ENCODE results near the gene TEX2. TPM values are rescaled to one million over a fixed set of nuclear protein-coding genes. Genes with fewer than 3 reads are reported as not detected.

The TEX2 gene
- total and polyA plus RNA-seq, 9 of the 15 experiments (the other 6 are each of a cell fraction or from before 2014, with no cell fraction given), result 4.1 to 27.6 (median 19.3) TPM

GRCh38 chr17:64147110-64148016, 115.7 kb downstream of the TEX2 start (continued):
- TF ChIP-seq IRF2 (CRISPR knock-in tag; IDR thresholded peaks at IDR 0.05), result no peak
- 0 out of 2 replicates have a peak, but pooled peaks have one; percentile 30 for TF ChIP-seq SFPQ (IDR thresholded peaks at IDR 0.05; ENCODE audit: low read depth, low read length)
- TF ChIP-seq CREB1 (IDR thresholded peaks at IDR 0.05), result no peak
- no peak for TF ChIP-seq CREB1 (CRISPR knock-in tag; IDR thresholded peaks at IDR 0.05)
- no peak for TF ChIP-seq CUX1 (CRISPR knock-in tag; IDR thresholded peaks at IDR 0.05)
- peak; percentile 23 for TF ChIP-seq POLR2B (IDR thresholded peaks at IDR 0.05; ENCODE audit: low read depth, partially characterized antibody)
- TF ChIP-seq ESRRA (IDR thresholded peaks at IDR 0.05; ENCODE audit: borderline replicate concordance, low read depth), result no peak
- TF ChIP-seq COPS2 (conservative IDR thresholded peaks at IDR 0.05), result no peak
- peak; percentile 55; the same call in 1 of the 2 replicates for TF ChIP-seq L3MBTL2 (IDR thresholded peaks at IDR 0.05)
- no peak for TF ChIP-seq SRSF3 (IDR thresholded peaks at IDR 0.05; ENCODE audit: insufficient read depth, low read length)
- TF ChIP-seq PRPF4 (IDR thresholded peaks at IDR 0.05; ENCODE audit: insufficient read depth, low read depth, low read length, poor library complexity, severe bottlenecking), result no peak
- TF ChIP-seq, protein P1, sequence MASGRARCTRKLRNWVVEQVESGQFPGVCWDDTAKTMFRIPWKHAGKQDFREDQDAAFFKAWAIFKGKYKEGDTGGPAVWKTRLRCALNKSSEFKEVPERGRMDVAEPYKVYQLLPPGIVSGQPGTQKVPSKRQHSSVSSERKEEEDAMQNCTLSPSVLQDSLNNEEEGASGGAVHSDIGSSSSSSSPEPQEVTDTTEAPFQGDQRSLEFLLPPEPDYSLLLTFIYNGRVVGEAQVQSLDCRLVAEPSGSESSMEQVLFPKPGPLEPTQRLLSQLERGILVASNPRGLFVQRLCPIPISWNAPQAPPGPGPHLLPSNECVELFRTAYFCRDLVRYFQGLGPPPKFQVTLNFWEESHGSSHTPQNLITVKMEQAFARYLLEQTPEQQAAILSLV (tag; IDR thresholded peaks at IDR 0.05), result peak; percentile 72; the same call in 1 of the 2 replicates
- TF ChIP-seq ZNF75A (CRISPR knock-in tag; IDR thresholded peaks at IDR 0.05), result no peak
- TF ChIP-seq, protein P2, sequence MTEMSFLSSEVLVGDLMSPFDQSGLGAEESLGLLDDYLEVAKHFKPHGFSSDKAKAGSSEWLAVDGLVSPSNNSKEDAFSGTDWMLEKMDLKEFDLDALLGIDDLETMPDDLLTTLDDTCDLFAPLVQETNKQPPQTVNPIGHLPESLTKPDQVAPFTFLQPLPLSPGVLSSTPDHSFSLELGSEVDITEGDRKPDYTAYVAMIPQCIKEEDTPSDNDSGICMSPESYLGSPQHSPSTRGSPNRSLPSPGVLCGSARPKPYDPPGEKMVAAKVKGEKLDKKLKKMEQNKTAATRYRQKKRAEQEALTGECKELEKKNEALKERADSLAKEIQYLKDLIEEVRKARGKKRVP (CRISPR knock-in tag; IDR thresholded peaks at IDR 0.05), result peak; percentile 20; the same call in 1 of the 2 replicates
- no peak for TF ChIP-seq RBM22 (IDR thresholded peaks at IDR 0.05; ENCODE audit: low read depth, low read length, poor library complexity, severe bottlenecking)
- TF ChIP-seq MED1 (CRISPR knock-in tag; IDR thresholded peaks at IDR 0.05; ENCODE audit: borderline replicate concordance), result no peak
- no peak for TF ChIP-seq SNAPC5 (CRISPR knock-in tag; IDR thresholded peaks at IDR 0.05)
